GM15510 (cell line): Measurements from ENCODE around the gene GNG14.

Experiments
- POLR2A ChIP-seq: IDR thresholded peaks from 3 replicates; pipeline ENCODE4 v1.6.1; 2011; ENCODE audit warnings: borderline replicate concordance; ENCODE audit not compliant: insufficient read length; ENCODE audit errors: extremely low read depth

Gene GNG14

GRCh38 chr19:12664406-12665280, 23.2 kb upstream of the GNG14 start:
- no peak for TF ChIP-seq POLR2A

GRCh38 chr19:12665281-12665573, 22.6 kb upstream of the GNG14 start:
- TF ChIP-seq POLR2A, result peak; percentile 31

DNA sequence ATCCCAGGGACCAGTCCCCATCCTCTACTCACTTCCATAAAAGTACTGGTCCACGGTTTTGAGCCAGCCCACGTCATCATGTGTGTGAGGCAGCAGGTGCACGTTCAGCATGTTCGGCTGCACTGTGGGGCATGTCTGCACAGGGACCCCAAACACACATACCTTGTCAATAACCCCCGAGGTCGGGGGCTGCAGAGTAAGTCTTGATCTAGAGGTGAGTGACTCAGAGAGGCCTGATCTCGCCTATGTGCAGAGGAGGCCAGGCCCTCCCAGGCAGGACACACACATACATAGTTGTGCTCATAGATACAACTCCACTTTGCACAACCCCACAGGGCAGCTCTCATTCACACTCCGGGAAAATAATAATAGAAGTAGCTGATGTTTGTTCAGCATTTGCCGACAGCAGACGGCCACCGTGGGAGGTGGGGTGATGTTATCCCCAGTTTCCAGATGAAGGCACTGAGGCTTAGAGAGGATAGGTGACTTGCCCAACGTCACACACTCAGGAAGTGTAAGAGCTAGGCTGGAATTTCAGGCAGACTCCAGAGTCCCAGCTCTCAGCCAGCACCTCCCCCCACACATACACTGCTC, 22.0 kb upstream of the GNG14 start:
- no peak for TF ChIP-seq POLR2A

- peak; percentile 68 for TF ChIP-seq POLR2A
These were observed 21.3 kb upstream of the GNG14 start, which contains the start of the genes MAN2B1 and WDR83 for GRCh38 chr19:12666265-12667048. TSS of gene MAN2B1 (minus strand) at chr19:12666742. CDS start at chr19:12666701, 41 bp downstream. TSS of gene WDR83 (plus strand) at chr19:12666807. CDS start at chr19:12669791, 2,984 bp downstream.

DNA sequence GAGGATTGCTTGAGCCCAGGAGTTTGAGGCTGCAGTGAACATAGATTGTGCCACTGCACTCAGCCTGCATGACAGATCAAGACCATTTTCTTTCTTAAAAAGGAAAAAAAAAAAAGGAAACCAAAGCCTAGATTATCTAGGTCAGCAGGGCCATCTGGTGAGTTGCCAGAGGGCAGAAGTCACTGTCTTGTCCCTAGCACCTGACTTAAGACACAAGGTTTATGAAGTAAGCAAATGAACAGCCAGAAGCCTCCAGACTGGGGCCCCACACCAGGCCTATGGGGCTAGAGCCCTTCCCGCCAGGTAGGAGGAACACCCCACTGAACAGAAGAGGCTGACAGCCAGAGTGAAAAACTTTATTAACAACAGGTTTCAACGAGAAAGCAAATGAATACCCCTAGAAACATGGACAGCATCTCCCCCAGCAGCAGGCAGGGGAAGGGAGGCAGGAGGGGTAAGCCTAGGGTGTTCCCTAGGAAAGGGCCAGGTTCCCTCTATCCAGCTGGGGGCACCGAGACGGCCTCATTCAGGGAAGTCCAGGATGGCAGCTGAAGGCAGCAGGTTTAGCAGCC, 20.0 kb upstream of the GNG14 start:
- TF ChIP-seq POLR2A, result no peak

DNA sequence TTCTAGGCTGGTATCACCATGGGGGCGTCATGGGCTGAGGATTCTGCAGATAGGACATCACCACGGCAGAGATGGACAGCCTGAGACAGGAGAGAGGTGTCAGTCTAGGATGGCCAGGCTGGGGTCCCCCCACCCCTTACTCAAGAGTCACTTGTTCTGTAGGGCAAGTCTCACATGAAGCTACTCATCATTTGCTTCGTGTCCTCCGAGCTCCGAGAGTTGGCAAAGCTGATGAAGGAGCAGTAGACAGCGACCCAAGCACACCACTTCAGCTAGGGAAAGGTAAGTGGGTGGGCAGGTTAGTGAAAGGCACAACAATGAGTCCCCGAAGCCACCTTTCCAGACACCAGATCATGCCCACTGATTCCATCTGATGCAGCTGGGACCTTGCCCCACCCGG, 19.5 kb upstream of the GNG14 start:
- TF ChIP-seq POLR2A, result no peak

GRCh38 chr19:12668932-12669269, 18.9 kb upstream of the GNG14 start:
- no peak for TF ChIP-seq POLR2A

DNA sequence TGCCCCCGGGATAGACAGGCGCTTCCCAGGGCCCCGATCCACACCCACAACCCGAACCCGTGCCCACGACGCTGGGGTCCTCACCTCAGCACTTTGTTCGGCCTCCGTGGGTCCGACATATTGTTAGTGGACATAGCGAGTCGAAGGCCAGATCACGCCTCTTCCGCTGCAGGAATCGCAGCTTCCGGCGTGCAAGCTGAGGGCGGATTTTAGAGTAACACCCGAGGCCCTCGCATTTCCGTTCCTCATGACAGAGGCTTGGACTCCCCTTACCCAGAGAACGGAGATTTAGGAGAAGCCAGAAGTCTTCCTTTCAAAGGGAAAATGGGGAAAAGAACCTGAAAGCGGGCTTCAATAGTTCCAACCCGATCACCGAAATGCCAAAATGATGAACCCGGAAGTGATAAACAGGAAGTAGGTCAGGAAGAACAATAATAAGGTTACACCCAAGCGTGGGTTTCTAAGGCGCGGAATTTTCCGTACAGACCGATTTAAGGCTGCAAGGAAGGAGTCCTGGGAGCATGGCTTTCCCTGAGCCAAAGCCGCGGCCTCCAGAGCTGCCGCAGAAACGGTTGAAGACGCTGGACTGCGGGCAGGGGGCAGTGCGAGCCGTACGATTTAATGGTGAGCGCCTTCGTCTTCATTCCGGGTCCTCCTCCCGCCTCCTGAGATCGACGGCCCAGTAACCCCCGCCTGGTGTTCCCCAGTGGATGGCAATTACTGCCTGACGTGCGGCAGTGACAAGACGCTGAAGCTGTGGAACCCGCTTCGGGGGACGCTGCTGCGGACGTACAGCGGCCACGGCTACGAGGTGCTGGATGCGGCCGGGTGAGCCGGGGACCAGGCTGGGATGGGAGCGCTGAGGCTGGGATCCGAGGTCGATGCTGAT, 18.3 kb upstream of the GNG14 start:
- TF ChIP-seq POLR2A, result peak; percentile 57

DNA sequence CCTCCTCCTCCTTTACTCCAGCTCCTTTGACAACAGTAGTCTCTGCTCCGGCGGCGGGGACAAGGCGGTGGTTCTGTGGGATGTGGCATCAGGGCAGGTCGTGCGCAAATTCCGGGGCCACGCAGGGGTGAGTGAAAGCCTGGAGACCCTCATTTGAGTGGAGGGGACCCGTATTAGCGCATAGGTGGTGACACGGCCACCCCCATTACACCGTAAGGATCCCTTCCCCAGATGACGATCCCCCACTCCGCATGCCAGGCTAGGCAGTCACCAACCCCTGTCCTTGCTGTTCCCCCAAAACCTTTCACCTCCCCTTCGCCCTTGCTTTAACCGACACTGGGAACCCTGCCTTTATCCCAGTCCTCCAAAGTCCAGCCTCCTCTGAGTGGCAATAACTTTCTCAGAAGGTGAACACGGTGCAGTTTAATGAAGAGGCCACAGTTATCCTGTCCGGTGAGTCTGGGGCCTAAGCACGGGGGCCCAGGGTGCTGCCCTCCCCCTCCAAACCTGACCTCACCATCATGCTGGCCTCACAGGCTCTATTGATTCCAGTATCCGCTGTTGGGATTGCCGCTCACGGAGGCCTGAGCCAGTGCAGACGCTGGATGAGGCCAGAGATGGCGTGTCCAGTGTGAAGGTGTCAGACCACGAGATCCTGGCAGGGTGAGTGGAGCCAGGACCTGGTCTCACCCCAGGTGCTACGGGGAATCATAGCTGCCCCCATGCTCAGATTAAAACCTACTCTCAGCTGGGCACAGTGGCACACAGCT, 17.5 kb upstream of the GNG14 start:
- no peak for TF ChIP-seq POLR2A

DNA sequence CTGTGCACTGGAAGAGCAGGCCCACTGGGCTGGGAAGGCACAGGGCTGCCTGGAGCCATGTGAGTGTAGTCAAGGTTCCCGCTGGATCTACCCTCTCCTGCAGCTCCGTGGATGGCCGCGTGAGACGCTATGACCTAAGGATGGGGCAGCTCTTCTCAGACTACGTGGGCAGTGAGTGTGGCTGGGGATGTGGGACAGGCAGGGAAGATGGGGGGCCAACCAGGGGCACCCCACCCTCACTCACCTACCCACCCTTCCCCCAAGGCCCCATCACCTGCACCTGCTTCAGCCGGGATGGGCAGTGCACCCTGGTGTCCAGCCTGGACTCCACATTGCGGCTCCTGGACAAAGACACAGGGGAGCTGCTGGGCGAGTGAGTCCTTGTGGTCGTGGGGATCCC, 15.1 kb upstream of the GNG14 start:
- no peak for TF ChIP-seq POLR2A

GRCh38 chr19:12675399-12675798, 12.4 kb upstream of the GNG14 start:
- TF ChIP-seq POLR2A, result no peak

DNA sequence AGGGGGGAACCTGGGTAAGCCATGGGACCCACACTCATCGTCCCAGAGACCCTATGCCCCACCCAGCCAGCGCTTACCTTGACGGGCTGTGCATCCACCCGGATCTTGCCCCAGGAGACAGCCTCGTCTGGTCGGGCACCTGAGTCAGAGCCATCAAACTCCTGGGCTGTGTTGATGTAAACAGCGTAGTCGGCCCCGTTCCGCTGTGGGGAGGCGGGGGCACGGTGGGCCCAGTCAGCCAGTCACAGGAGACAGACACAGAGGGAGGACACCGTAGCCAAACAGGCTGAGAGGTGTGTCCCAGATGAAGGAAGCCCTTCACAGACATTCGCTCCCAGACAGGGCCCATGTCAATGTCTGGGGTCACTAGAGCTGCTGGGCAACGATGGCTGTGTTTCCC, 11.9 kb upstream of the GNG14 start:
- TF ChIP-seq POLR2A, result no peak

GRCh38 chr19:12676384-12676792, 11.4 kb upstream of the GNG14 start:
- TF ChIP-seq POLR2A, result no peak

GRCh38 chr19:12676928-12677327, 10.9 kb upstream of the GNG14 start:
- no peak for TF ChIP-seq POLR2A

GRCh38 chr19:12680034-12680433, 7.8 kb upstream of the GNG14 start:
- TF ChIP-seq POLR2A, result no peak
